Stimulated activated CD8-positive, alpha-beta memory T cell treated with anti-CD3 and anti-CD28 coated beads, Interleukin-15, amount 100 ng/mL, for 48 hours (primary cell): ENCODE results near the gene NME7.

Experiments
- DNase-seq, 2 donors: peaks; one replicate each; pipeline ENCODE4 v3.0.0-alpha.2; 2020; ENCODE audit warnings: low read depth in 2 of 2

NME7 gene

GRCh38 chr1:169085911-169086310, 281.7 kb downstream of the NME7 start:
- no peak for DNase-seq
